ENCODE measurements around the gene FBN1.

The FBN1 gene

DNA sequence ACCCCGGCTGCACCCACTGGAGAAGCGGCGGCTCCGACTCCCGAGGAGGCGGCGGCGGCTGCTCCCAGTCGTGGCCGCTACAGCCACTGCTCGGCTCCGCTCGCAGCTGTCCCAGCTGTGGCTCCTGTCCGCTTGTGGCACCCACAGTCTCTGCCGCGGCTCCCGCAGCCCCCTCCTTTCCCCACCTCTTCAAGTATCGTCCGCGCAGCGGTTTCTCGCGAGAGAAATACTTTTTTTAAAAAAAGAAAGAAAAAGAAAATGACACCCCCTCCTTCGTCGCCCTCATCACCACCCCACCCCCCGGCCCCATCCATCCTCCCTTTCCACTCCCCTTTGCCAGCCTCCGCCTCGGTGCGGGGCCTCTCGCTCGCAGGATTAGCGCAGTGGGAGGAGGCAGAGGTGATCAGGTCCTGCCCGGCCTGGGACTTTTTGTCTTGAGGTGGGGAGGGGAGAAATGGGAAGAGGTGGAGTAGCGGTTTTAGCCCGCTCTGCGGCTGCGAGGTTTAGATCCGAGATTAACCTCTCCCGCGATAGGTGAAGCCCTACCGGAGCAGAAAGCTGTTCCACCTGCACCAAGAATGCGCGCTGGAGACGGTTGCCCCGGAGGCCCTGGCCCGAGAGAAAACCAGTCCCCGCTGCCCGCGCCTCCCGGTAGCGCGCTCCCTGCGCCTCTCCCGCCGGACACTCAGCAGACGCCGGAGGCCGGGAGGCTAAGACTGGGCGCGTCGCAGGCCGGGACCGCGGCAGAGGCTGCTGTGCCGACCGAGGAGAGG, at the start of gene FBN1:
TSS of gene FBN1 (minus strand) at position 152 of the 773 bp plus-strand sequence. CDS start 940 bp downstream, outside the sequence.
- DNase-seq: peak; percentile 61

- DNase-seq: no peak
Measured at GRCh38 chr15:48693484-48693883, 48.0 kb upstream of the FBN1 start.

GRCh38 chr15:48688493-48688892, 43.0 kb upstream of the FBN1 start:
- no peak for DNase-seq

DNA sequence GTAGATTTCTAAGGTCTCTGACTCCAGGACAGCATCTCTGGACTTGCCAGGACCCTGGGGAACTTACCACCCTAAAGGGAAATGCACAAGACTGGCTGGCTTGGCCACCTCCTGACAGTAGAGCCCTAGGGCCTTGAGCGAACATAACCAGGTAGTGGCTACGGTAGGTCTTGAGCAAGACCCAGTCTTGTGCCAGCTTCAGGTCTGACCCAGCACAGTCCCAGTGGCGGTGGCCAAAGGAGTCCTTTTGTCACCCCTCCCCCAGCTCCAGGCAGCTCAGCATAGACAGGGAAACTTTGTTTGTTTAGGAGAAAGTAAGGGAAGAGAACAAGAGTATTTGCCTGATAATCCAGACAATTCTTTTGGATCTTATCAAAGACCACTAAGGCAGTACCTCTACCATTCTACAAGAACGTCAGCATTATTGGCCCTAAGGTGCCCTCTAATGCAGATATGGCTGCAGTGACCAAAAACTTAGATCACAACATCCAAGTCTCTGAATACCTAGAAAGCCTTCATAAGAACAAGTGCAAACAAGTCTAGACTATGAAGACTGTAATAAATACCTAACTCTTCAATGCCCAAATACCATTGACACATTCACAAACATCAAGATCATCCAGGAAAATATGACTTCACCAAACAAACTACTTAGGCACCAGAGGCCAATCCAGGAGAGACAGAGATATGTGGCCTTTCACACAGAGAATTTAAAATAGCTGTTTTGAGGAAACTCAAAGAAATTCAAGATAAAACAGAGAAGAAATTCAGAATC, 38.7 kb upstream of the FBN1 start:
- DNase-seq: no peak

DNA sequence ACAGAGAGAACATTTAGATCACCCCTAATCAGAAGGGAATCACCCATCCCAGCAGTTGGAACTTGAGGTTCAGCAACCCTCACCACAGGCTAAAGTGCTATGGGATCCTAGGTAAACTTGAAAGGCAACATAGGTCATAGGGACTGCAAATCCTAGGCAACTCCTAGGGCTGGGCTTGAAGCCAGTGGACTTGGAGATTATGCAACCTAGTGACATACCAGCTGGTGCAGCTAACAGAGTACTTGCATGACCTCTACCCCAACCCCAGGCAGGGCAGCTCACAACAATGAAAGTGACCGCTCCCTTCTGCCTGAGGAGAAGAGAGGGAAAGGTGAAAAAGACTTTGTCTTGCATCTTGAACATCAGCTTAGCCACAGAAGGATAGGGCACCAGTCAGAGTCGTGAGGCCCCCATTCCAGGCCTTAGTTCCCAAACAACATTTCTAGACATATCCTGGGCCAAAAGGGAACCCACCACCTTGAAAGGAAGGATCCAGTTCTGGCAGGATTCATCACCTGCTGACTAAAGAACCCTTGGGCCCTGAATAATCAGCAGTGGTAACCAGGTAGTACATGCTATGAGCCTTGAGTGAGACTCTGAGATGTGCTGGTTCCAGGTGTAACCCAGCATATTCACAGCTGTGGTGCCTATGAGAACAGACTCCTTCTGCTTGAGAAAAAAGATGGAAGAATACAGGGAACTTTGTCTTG, 37.6 kb upstream of the FBN1 start:
- DNase-seq: peak; percentile 10

- peak; percentile 74 for DNase-seq
Measured at GRCh38 chr15:48681353-48681752, 35.8 kb upstream of the FBN1 start.

DNA sequence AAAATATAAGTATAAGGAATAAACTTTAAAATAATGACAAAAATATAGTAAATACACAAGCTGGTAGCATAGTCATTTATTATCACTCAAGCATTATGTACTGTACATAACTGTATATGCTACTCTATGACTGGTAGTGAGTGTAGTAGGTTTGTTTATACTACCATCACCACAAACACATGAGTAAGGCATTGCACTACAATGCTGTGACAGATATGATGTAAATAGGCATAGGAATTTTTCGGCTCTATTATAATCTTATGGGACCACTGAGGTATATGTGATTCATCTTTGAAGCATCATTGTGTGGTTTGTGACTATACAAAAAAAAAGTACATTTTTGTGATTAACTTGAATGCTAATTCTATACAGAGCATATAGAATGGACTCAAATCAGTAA, 35.3 kb upstream of the FBN1 start:
- DNase-seq: no peak

DNA sequence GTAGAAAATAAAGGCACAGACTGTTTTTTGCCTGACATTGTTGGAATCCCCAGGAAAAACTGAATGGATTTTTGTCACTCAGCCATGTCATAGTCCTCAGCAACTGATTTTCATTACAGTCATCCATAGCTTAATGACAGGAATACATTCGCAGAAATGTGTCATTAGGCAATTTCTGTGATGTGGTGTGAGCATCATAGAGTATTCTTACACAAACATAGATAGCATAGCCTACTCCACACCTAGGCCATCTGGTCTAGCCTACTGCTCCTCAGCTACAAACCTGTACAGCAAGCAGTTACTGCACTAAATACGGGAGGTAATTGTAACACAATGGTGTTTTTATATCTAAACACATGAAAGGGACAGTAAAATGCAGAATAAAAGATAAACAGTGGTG, 34.4 kb upstream of the FBN1 start:
- no peak for DNase-seq

- no peak for DNase-seq
Measured at GRCh38 chr15:48678851-48679250, 33.3 kb upstream of the FBN1 start.

DNA sequence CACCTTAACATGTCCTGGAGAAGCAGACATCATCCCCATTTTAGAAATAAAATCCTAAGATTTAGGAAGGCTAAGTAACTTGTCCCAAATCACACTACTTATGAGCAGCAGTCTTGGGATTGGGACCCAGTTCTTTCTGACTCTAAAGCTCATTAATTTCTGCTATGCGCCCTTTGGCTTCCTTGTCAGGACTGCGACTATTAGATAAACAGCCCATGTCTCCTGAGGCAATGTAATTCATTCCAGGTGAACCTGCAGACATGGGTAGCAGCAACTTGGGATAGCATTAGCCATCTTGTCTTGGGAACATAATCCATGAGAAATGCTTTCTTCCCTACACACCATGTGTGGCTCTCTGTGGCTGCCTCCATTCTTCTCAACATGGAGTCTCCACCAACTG, 32.3 kb upstream of the FBN1 start:
- DNase-seq: no peak

GRCh38 chr15:48675436-48675835, 29.9 kb upstream of the FBN1 start:
- no peak for DNase-seq

DNA sequence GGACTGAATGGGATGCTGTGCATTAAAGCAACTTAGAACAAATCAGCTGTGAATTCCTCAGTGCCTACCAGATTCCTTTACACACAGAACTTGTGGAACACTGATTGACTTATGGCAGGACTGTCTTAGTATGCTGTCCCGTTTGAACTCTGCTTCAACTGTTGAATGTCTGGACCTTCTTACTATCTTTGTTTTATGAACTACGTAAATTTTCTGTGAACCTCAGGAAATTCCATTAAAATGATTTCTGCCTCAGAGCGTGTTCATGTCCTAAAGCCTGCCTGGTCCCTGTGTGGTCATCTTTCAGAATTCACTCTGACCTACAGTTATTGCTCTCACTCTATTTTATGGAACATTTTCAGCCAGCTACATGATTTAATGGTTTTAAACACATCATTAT, 29.4 kb upstream of the FBN1 start:
- DNase-seq: no peak

- DNase-seq: no peak
Measured at GRCh38 chr15:48672206-48672605, 26.7 kb upstream of the FBN1 start.

GRCh38 chr15:48671103-48672022, 25.9 kb upstream of the FBN1 start:
- no peak for DNase-seq

DNA sequence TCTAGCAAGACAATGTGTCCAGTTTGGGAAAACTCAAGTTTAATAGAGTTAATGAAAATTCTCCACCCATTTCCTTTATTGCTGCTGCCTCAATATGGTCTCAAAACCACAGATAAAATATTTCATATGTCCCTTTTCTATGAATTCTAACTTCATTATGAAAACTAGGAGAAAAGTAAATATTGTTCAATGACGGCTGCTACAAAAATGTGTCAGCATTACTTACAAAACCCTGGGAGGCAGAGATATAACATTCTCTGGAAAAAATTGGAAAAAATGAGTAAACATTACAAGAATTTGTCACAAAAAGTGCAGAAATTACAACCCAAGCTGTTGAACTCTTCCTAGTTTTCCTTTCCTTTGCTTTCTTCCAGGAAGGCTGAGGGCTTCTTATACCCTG, 22.2 kb upstream of the FBN1 start:
- DNase-seq: no peak

GRCh38 chr15:48664436-48664835, 18.9 kb upstream of the FBN1 start:
- no peak for DNase-seq

- DNase-seq: no peak
Measured at GRCh38 chr15:48657950-48658591, 12.6 kb upstream of the FBN1 start.

DNA sequence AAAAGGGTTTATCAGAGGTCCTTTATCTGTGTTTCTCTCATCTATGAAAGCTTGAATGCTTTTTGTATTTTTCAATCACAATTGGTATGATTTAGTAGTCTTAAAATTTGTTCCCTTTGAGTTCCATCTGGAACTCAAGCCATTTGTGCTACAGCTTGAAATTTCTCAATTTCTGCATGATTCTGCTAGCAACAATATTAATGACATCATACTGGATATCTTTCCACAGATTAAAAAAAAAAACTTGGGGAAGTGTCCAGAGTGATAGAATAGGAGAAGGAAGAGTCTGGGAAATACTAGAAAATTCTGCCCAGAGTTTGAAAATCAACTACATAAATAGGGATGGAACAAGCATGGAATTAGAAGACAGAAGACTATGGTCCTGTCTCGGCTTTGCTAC, 9.3 kb upstream of the FBN1 start:
- no peak for DNase-seq

DNA sequence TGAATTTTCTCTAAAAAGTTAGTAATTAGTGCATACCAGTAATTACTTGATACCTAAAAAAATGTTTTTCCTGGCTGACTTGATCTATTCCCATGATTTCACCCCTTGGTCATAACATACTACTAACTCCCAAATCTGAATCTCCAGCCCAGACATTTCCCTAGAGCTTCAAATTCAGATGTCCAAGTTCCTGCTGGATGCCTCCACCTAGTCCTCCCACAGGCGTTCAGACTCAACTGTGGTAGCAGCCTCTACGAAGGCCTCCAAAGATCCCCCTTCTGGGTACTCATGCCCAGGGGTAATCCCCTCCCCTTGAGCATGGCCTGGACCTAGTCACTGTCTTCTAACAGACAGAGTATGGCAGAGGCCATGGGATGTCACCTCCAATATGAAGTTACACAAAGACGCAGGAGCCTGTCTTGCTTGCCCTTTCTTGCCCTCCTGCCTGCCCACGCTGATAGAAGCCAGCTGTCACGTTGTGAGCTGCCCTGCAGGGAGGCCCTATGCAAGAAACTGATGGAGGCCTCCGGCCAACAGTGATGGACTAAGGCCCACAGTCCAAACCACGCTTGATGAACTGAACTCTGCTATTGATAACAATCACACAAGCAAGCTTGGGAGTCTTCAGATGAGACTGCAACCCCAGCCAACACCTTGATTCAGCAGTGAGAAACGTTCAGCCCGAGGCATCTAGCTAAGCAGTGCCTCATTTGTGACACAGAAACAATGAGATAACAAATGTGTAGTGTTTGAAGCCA, 8.6 kb upstream of the FBN1 start:
- DNase-seq: no peak

GRCh38 chr15:48653216-48653615, 7.7 kb upstream of the FBN1 start:
- DNase-seq: no peak

GRCh38 chr15:48652510-48653076, 7.1 kb upstream of the FBN1 start:
- no peak for DNase-seq
